Mesenchymal stem cell (in vitro differentiated cells and primary cell): ENCODE measurements around the gene SLIT3.

Experiments
- DNase-seq: peaks from one replicate; pipeline ENCODE4 v3.0.0-alpha.2; 2013
- H2AFZ ChIP-seq: one replicate; pipeline ENCODE4 v1.6.1; 2013; ENCODE audit warnings: low read depth, mild to moderate bottlenecking, control low read depth, inconsistent platforms, low read length, moderate library complexity
- H2AK5ac ChIP-seq: 2 replicates; pipeline ENCODE4 v1.6.1; 2013; ENCODE audit warnings: low read length, moderate library complexity, mild to moderate bottlenecking, inconsistent platforms; ENCODE audit not compliant: severe bottlenecking
- H2BK120ac ChIP-seq: one replicate; pipeline ENCODE4 v1.6.1; 2013; ENCODE audit warnings: low read depth, mild to moderate bottlenecking, inconsistent platforms, low read length, moderate library complexity
- H2BK12ac ChIP-seq, 2 experiments: one replicate each; pipeline ENCODE4 v1.6.1; 2013; ENCODE audit warnings: inconsistent platforms in 2 of 2, low read length in 2 of 2, mild to moderate bottlenecking in 2 of 2, moderate library complexity in 2 of 2, control low read depth in 1 of 2
- H2BK15ac ChIP-seq: one replicate; pipeline ENCODE4 v1.6.1; 2013; ENCODE audit warnings: mild to moderate bottlenecking, low read depth, inconsistent platforms; ENCODE audit not compliant: poor library complexity, severe bottlenecking
- H2BK5ac ChIP-seq: 2 replicates; pipeline ENCODE4 v1.6.1; 2013; ENCODE audit warnings: low read depth, mild to moderate bottlenecking, low read length, control low read depth, inconsistent platforms; ENCODE audit not compliant: poor library complexity, severe bottlenecking
- H3K14ac ChIP-seq, 2 experiments: one replicate each; pipeline ENCODE4 v1.6.1; 2013; ENCODE audit warnings: inconsistent platforms in 2 of 2, low read length in 2 of 2, control low read depth in 1 of 2, mild to moderate bottlenecking in 1 of 2, moderate library complexity in 1 of 2
- H3K18ac ChIP-seq, 2 experiments: one replicate each; pipeline ENCODE4 v1.6.1; 2013; ENCODE audit warnings: inconsistent platforms in 2 of 2, low read length in 2 of 2, control low read depth in 1 of 2, low read depth in 1 of 2, mild to moderate bottlenecking in 1 of 2
- H3K23ac ChIP-seq, 2 experiments: one replicate each; pipeline ENCODE4 v1.6.1; 2013; ENCODE audit warnings: inconsistent platforms in 2 of 2, low read length in 2 of 2, mild to moderate bottlenecking in 2 of 2, moderate library complexity in 2 of 2, control low read depth in 1 of 2
- H3K27ac ChIP-seq: 2 replicates; pipeline ENCODE4 v1.5.1; 2013; ENCODE audit warnings: mild to moderate bottlenecking, moderate library complexity, low read length, control low read depth, inconsistent platforms; ENCODE audit not compliant: poor library complexity, severe bottlenecking
- H3K27me3 ChIP-seq, 2 experiments: 2 replicates each; pipeline versions ENCODE4 v1.6.1 to v1.7.0; 2013; ENCODE audit warnings: low read length in 2 of 2, mild to moderate bottlenecking in 2 of 2, moderate library complexity in 2 of 2, control low read depth in 1 of 2, inconsistent platforms in 1 of 2; ENCODE audit not compliant: control insufficient read depth in 1 of 2, insufficient read depth in 1 of 2
- H3K36me3 ChIP-seq, 2 experiments: 2 replicates each; pipeline versions ENCODE4 v1.6.1 to v1.7.0; 2013; ENCODE audit warnings: low read length in 2 of 2, control low read depth in 1 of 2, inconsistent platforms in 1 of 2, low read depth in 1 of 2, mild to moderate bottlenecking in 1 of 2; ENCODE audit not compliant: insufficient read depth in 2 of 2, control insufficient read depth in 1 of 2
- H3K4ac ChIP-seq, 2 experiments: one replicate each; pipeline ENCODE4 v1.6.1; 2013; ENCODE audit warnings: inconsistent platforms in 2 of 2, low read length in 2 of 2, mild to moderate bottlenecking in 2 of 2, moderate library complexity in 2 of 2, control low read depth in 1 of 2, low read depth in 1 of 2
- H3K4me1 ChIP-seq: 2 replicates; pipeline ENCODE4 v1.6.1; 2013; ENCODE audit warnings: low read depth, low read length, control low read depth; ENCODE audit not compliant: control insufficient read depth, insufficient read depth
- H3K4me2 ChIP-seq: 2 replicates; pipeline ENCODE4 v1.6.1; 2013; ENCODE audit warnings: low read length, mild to moderate bottlenecking, inconsistent platforms; ENCODE audit not compliant: poor library complexity, severe bottlenecking
- H3K4me3 ChIP-seq, 2 experiments: 2 replicates each; pipeline versions ENCODE4 v1.5.1 to v1.7.0; 2013; ENCODE audit warnings: low read length in 2 of 2, mild to moderate bottlenecking in 2 of 2, control low read depth in 1 of 2, low read depth in 1 of 2; ENCODE audit not compliant: insufficient read depth in 1 of 2
- H3K79me1 ChIP-seq: replicated peaks from 2 replicates; pipeline ENCODE4 v1.6.1; 2013; ENCODE audit warnings: mild to moderate bottlenecking, control low read depth, low read length, inconsistent platforms; ENCODE audit not compliant: poor library complexity, severe bottlenecking
- H3K9ac ChIP-seq: 2 replicates; pipeline ENCODE4 v1.7.0; 2013; ENCODE audit warnings: mild to moderate bottlenecking, low read length, moderate library complexity
- H3K9me3 ChIP-seq: 2 replicates; pipeline ENCODE4 v1.7.0; 2013; ENCODE audit warnings: mild to moderate bottlenecking, low read length; ENCODE audit not compliant: control insufficient read depth
- H4K8ac ChIP-seq: one replicate; pipeline ENCODE4 v1.6.1; 2013; ENCODE audit warnings: inconsistent platforms, mild to moderate bottlenecking, low read length, moderate library complexity
- H4K91ac ChIP-seq: one replicate; pipeline ENCODE4 v1.6.1; 2013; ENCODE audit warnings: mild to moderate bottlenecking, low read length, inconsistent platforms
- WGBS: methylation state at CpG from one replicate; pipeline ENCODE4 v1.1.7; 2013; ENCODE audit warnings: mixed read lengths; 5-methylcytosine and 5-hydroxymethylcytosine counted together

Gene SLIT3

DNA sequence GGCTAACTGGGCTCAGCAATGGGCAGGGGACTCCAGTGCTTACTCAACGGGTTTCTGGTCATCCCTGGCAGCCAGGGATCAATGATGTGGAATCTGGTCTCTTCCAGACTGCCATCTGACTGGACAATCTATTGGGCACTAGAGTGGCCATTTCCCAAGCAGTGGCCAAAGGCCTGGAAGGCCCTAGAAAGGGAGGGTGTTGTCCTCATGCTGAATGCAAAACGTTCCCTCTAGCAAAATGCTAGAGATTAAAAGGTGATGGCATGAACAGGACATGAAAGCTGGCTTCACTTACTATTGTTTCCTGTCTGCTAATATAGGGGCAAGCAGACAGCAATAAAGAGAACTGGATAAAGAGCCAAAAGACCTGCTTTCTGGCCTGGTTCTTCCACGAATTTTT, 467.6 kb downstream of the SLIT3 start:
- no peak overlapping the region for H3K27ac ChIP-seq
- no peak overlapping the region for H2AK5ac ChIP-seq
- DNase-seq, result no peak
- no peak overlapping the region for H2BK5ac ChIP-seq
- no peaks in the 10 kb centered on the region for H3K79me1 ChIP-seq
- no peak overlapping the region for H3K14ac ChIP-seq
- no peak overlapping the region for H2BK12ac ChIP-seq
- H3K23ac ChIP-seq, result no peak overlapping the region
- H2BK120ac ChIP-seq, result no peak overlapping the region
- H3K4me2 ChIP-seq, result no peak overlapping the region
- 40% methylated on average over 3 of the region's 3 CpGs for WGBS
- H3K4me3 ChIP-seq, result no peak overlapping the region
- H3K9ac ChIP-seq, result no peak overlapping the region
- no peak overlapping the region for H3K4ac ChIP-seq
- no peaks in the 10 kb centered on the region for H3K27me3 ChIP-seq
- H3K9me3 ChIP-seq, result no peaks in the 10 kb centered on the region
- no peak overlapping the region for H3K18ac ChIP-seq
- peak overlapping the region; percentile 7 for H4K8ac ChIP-seq
- H2BK15ac ChIP-seq, result no peak overlapping the region
- peaks cover 0 to 58% of the 10 kb centered on the region in 2 experiments for H3K36me3 ChIP-seq
- H3K4me1 ChIP-seq, result no peaks in the 10 kb centered on the region
- H4K91ac ChIP-seq, result no peak overlapping the region
- H2AFZ ChIP-seq, result no peak overlapping the region

DNA sequence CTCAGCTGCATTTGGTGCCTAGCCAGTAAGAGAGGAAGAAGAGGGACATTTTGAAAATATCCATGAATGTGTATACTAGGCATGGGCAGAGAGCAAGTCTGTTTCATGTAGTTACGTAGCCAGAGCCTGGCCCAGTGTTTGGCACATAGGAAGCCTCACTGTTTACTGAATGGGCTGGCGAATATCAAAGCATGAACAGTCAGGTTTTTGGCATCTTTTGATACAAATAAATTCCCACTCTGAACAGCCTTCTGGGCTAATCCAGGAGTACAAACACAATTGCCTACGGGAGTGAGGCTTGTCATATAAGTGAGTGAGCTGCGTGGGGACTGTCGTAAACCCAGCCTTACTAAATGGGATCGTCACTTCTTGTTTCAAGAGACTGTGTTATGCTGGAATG, 468.6 kb downstream of the SLIT3 start:
- Histone ChIP-seq H2BK5ac (no peak overlapping the region), H2BK15ac (peak overlapping the region; percentile 9), H3K18ac (no peak overlapping the region), H3K4me2 (no peak overlapping the region), H4K8ac (no peak overlapping the region), H3K79me1 (no peaks in the 10 kb centered on the region), H3K27ac (no peak overlapping the region), H3K9me3 (no peaks in the 10 kb centered on the region), H2BK12ac (no peak overlapping the region), H3K36me3 (peaks cover 0 to 62% of the 10 kb centered on the region in 2 experiments), H3K9ac (no peak overlapping the region), H2BK120ac (no peak overlapping the region), H4K91ac (no peak overlapping the region), H3K14ac (no peak overlapping the region), H3K4me3 (no peak overlapping the region), H3K23ac (no peak overlapping the region), H3K27me3 (no peaks in the 10 kb centered on the region), H3K4ac (no peak overlapping the region), H2AFZ (no peak overlapping the region), H3K4me1 (no peaks in the 10 kb centered on the region), H2AK5ac (no peak overlapping the region)
- WGBS, result 85% methylated on average over 6 of the region's 6 CpGs
- DNase-seq, result no peak

DNA sequence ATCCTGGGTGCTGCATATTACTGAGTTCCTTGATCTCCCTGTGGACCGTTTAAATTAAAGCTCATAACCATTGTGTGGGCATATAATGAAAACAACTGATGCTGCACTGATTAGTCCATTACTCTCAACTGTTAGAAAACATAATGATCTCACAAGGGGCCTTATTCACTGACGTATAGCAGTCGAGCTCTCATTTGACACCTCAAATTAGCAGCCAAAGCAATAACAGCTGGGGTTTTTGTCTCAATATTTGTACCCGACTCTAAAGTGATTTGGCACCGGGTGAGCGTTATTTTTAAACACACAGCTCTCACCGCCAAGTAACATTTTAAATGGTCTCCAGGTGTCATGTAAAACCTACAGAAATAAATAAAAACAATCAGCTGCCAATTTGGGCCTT, 469.6 kb downstream of the SLIT3 start:
- Histone ChIP-seq H3K9me3 (no peaks in the 10 kb centered on the region), H2AFZ (no peak overlapping the region), H3K14ac (no peak overlapping the region), H3K79me1 (no peaks in the 10 kb centered on the region), H2BK15ac (no peak overlapping the region), H3K18ac (no peak overlapping the region), H3K36me3 (peaks cover 0 to 60% of the 10 kb centered on the region in 2 experiments), H4K91ac (no peak overlapping the region), H3K23ac (no peak overlapping the region), H3K27me3 (no peaks in the 10 kb centered on the region), H4K8ac (no peak overlapping the region), H2BK5ac (no peak overlapping the region), H3K4me3 (no peak overlapping the region), H3K4me1 (no peaks in the 10 kb centered on the region), H3K4me2 (no peak overlapping the region), H2BK12ac (no peak overlapping the region), H3K27ac (no peak overlapping the region), H3K4ac (no peak overlapping the region), H2AK5ac (no peak overlapping the region), H2BK120ac (no peak overlapping the region), H3K9ac (no peak overlapping the region)
- no peak for DNase-seq
- WGBS, result 83% methylated on average over 7 of the region's 7 CpGs

DNA sequence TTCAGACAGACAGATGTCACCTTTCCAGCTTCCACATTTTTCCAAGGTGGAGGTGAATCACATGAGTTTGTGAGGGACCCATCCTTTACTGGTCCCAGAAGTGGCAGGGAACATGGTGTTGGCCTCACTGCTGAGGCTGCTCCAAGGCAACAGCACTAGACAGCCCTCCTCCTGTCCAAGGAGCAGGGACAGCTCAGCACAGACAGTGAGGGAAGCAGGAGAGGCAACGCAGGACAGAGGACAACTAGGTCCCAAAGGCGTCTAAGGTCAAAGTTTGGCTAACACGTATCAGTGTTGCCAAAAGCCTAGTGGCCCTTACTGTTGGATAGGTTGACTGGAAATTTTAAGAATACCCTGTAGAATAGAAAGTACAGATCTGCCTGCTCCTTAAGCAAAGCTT, 470.1 kb downstream of the SLIT3 start:
- no peak overlapping the region for H3K18ac ChIP-seq
- H3K23ac ChIP-seq, result no peak overlapping the region
- no peak overlapping the region for H3K4me3 ChIP-seq
- no peak overlapping the region for H2AK5ac ChIP-seq
- no peak overlapping the region for H2BK120ac ChIP-seq
- 91% methylated on average over 3 of the region's 3 CpGs for WGBS
- H2BK15ac ChIP-seq, result no peak overlapping the region
- H2BK5ac ChIP-seq, result no peak overlapping the region
- H3K36me3 ChIP-seq, result peaks cover 0 to 55% of the 10 kb centered on the region in 2 experiments
- H4K8ac ChIP-seq, result no peak overlapping the region
- no peaks in the 10 kb centered on the region for H3K27me3 ChIP-seq
- H3K79me1 ChIP-seq, result no peaks in the 10 kb centered on the region
- no peak overlapping the region for H2AFZ ChIP-seq
- no peak overlapping the region for H3K14ac ChIP-seq
- H3K4ac ChIP-seq, result no peak overlapping the region
- no peak overlapping the region for H4K91ac ChIP-seq
- H3K4me1 ChIP-seq, result no peaks in the 10 kb centered on the region
- no peak for DNase-seq
- no peak overlapping the region for H3K4me2 ChIP-seq
- H3K9ac ChIP-seq, result no peak overlapping the region
- H3K27ac ChIP-seq, result no peak overlapping the region
- H3K9me3 ChIP-seq, result no peaks in the 10 kb centered on the region
- H2BK12ac ChIP-seq, result no peak overlapping the region
